HG02571 (cell line): Measurements from ENCODE around the gene RALGPS1.

ENCODE experiments used
- ATAC-seq: cut with Tn5 transposase; IDR thresholded peaks from one replicate; pipeline ENCODE4 v1.9.1; 2021; ENCODE audit warnings: mild to moderate bottlenecking, moderate library complexity; ENCODE audit not compliant: unreplicated experiment

The RALGPS1 gene, protein sequence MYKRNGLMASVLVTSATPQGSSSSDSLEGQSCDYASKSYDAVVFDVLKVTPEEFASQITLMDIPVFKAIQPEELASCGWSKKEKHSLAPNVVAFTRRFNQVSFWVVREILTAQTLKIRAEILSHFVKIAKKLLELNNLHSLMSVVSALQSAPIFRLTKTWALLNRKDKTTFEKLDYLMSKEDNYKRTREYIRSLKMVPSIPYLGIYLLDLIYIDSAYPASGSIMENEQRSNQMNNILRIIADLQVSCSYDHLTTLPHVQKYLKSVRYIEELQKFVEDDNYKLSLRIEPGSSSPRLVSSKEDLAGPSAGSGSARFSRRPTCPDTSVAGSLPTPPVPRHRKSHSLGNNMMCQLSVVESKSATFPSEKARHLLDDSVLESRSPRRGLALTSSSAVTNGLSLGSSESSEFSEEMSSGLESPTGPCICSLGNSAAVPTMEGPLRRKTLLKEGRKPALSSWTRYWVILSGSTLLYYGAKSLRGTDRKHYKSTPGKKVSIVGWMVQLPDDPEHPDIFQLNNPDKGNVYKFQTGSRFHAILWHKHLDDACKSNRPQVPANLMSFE

DNA sequence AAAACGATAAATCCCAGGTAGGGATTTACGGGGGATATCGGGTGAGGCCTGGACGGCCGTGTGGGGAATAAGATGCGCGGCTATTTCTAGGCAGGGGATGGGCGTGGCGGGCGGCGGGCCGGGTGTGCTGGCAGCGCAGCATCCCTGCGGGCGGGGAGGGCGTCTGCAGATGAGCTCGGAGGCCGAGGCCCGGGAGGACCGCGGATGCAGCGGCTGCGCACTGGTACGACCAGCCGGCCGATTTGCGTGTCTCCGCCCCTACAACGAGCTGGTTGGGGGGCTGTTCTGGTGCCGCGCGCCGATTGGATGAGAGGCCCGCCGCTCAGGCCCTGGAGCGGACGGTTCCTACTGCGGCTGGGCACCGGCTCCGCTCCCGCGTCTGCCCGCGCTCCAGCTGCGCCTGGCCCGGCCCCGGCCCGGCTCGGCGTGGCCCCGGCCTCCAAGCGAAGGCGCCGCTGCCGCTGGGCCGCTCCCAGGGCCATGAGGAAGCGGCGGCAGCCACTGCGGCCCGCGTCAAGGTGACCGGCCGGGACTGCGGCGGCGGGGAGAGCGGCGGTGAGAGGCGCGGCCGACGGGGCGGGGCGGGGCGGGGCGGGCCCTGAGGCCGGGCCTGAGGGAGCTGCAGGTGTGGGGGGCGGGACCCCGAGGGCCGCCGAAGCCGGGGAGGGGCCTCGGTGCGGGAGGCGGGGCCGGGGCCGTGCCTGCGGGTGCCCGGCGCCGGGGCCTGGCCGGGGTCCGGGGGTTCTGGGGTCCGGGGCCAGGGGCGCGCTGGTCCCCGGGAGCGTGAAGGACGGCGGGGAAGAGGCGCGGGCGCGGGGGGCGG, at the start of gene RALGPS1:
TSS of gene RALGPS1 (plus strand) at position 325 of the 823 bp plus-strand sequence. CDS start 47,508 bp downstream, outside the sequence.
- ATAC-seq: peak; percentile 91

DNA sequence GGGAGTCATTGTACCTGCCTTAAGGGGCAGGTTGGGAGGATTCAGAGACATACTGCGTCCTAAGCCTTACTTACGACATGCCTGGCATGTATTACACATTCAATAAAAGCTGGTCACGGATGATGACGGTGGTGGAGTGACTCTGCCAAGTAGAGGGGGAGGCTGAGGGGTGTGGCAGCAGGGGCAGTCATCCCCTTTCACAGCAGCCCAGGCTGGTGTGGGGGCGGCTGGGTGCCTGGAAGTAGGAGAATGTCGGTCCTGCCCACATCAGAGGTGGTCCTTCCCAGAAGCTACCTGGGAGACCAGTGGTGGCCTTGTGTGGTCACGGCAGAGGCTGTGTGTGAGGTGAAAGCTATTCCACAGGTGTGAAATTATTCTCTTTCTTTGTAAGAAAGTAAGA, 45.2 kb upstream of the RALGPS1 start:
- no peak for ATAC-seq

DNA sequence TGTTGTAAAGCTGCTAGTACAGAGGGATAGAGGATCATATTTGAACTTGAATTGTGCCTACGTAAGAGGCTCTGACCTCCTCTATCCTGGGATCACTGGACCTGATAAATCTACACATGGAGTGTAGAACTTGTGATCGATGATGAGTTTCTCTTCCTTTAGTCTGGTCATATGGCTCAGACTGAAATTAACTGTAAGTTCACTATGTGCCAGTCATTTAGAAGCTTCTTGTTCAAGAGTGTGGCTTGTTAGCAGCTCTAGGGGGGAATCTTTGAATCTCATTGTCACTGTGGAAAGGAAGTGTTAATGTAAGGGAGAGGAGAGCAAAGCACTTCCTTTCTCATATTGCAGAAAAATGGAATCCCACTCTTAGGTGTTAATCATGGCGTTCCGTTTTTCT, 42.1 kb upstream of the RALGPS1 start:
- ATAC-seq: no peak

DNA sequence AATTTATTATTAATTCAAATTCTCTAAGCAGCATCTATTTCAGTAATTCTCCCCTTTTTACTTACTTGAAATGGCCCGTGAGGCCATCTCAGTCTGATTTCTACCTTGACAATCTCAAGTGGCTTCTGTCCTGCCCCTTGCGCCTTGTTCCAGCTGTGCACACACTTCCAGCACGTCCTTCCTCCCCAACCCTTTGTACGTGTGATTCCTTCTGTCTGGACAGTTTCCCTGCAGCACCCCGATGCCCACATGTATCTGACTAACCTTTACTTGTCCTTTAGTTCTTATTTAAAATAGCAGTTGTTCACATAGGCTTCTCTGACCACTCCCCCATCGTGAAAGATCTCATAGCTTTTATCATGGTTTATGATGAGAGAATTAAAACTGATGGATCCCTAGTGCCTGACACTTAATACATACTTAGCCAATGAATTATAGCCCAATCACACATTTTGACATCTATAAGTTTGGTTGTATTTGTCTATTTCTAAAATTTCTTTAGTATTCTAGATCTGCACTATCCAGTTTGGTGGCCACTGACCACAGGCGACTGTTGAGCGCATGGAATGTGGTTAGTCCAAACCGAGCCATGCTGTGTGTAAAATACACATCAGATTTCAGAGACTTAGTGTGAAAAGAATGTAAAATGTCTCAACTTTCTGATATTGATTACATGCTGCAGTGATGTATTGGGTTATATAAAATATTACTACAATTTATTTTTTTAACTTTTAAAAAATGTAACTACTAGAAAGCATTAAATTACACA, 39.9 kb upstream of the RALGPS1 start:
- ATAC-seq: no peak

DNA sequence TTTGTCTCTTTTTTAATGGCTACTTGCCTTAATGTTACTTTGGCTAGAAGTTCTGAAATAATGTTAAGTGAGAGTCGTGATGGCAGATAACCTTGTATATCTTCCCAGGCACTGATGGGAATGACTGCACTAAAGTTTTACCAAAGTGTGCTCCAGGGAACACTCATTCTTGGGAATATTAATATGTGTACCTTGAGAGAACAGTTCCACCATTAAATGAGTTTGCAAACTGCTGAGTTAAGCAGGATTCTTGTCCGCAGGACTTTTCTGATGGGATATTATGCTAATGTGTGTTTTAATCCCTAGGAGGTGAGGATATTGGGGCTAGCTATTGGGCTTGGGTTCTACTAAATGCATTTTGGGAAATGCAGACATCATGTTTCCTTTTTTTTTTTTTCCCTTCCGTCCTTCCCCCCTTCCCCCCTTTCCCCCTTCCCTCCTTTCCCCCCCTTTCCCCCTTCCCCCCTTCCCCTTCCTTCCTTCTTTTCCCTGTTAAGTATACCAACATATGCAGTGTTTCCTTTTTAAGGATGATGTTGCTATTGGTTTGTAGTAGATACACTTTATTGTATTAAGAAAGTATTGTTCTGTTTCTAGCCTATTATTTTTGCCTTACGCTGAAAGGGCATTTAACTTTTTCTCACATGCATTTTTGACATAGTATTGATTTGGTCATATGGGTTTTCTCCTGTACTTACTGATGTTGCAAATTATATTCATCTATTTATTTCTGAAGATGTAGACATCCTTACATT, 38.6 kb upstream of the RALGPS1 start:
- ATAC-seq: no peak

DNA sequence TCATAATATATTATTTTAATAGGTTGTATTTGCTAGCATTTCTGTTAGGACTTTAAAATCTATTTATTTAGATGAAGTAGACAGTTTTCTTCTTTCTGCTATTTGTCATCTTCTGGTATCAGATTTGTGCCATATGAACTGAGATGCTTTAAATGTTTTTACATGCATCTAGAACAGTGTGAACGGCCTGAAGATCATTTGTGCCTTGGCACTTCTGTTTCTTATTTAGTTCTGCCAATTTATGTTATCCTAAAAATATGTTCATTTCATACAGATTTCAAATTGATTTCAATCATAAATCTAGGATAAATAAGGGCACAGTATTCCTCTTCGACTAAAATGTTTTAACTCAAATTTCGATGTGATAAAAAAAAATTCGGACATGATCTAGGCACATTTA, 38.1 kb upstream of the RALGPS1 start:
- no peak for ATAC-seq

DNA sequence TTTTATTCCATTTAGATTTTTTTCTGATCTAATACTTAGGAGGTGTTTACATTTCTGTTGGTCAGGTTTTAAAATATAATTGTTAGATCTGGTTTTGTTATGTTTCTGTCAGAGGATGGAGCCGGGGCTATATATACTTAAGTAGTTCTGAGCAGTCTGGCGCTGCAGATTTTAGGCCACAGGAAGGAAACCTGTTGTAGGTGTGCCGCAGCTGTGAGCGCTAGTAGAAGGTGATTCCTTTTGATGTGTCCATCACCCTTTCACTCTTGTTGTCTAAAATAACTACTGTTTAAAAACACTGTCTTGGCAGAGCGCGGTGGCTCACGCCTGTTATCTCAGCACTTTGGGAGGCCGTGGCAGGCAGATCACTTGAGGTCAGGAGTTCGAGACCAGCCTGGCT, 37.2 kb upstream of the RALGPS1 start:
- ATAC-seq: no peak

DNA sequence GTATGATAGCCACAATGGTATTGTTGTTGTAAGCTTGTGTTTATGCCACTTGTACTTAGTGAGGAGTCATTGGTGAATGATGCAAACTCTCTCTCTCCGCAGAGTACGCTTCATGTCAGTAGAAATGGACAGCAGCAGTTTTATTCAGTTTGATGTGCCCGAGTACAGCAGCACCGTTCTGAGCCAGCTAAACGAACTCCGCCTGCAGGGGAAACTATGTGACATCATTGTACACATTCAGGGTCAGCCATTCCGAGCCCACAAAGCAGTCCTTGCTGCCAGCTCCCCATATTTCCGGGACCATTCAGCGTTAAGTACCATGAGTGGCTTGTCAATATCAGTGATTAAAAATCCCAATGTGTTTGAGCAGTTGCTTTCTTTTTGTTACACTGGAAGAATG, 35.3 kb upstream of the RALGPS1 start:
- no peak for ATAC-seq

DNA sequence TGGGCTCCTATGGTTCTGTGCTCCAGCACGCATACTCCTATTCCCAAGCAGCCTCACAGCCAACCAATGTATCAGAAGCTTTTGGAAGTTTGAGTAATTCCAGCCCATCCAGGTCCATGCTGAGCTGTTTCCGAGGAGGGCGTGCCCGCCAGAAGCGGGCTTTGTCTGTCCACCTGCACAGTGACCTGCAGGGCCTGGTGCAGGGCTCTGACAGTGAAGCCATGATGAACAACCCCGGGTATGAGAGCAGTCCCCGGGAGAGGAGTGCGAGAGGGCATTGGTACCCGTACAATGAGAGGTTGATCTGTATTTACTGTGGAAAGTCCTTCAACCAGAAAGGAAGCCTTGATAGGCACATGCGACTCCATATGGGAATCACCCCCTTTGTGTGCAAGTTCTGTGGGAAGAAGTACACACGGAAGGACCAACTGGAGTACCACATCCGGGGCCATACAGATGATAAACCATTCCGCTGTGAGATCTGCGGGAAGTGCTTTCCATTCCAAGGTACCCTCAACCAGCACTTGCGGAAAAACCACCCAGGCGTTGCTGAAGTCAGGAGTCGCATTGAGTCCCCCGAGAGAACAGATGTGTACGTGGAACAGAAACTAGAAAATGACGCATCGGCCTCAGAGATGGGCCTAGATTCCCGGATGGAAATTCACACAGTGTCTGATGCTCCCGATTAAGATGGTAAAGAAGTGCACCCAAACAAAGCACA, 34.2 kb upstream of the RALGPS1 start:
- no peak for ATAC-seq

DNA sequence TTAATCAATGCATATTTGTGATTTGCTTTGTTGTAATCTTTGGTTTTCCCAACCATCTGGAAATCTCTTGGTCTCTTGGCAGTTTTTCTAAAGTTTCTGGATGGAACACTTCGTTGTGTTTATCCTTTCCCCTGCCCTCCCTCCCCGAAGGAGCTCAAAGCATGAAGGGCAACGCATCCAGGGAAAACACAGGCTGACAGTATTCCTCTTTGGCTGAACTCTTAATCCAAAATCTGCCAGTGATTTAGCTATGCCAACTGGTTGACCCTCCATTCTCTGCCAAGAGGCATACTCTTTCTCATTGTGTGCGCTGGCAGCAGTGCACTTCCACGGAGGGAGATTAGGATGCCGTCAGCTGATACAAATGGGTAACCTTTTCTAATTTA, 33.6 kb upstream of the RALGPS1 start:
- ATAC-seq: no peak

DNA sequence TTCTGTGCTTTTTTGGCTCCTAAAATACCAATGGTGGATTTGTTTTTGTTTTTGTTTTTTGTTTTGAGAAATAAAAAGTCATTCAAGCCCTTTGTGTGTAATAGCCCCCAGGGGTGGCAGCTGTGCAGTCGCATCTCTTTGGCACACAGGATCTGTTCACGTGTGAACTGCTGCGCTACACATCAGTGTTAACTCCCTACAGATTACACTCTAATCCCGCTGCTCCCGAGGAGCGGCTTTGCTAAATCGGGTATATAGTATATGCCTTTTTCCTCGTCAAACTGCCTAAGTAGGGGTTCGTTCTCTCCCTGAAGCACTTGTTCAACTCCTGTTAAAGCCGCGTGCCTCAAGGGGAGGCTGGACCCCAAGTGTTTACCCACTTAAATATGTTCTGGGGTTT, 31.8 kb upstream of the RALGPS1 start:
- ATAC-seq: no peak

DNA sequence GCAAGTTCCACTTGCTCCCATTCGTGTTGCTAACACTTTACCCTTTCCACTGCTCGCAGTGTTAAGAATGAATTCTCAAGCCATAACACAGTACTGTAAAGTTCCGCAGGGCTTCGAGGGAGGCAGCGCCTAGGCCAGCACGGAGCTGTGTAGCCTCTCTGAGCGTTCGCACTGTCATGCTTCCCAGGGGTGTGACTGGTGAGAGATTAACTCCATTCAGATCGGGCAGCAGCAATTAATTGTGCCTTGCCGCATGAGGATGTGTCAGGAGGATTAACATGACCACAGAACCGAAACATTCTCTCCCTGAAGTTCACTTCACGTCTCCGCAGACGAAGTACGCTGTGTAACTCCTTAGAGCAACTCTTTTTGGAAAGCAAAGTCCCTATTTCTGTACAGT, 30.9 kb upstream of the RALGPS1 start:
- no peak for ATAC-seq

DNA sequence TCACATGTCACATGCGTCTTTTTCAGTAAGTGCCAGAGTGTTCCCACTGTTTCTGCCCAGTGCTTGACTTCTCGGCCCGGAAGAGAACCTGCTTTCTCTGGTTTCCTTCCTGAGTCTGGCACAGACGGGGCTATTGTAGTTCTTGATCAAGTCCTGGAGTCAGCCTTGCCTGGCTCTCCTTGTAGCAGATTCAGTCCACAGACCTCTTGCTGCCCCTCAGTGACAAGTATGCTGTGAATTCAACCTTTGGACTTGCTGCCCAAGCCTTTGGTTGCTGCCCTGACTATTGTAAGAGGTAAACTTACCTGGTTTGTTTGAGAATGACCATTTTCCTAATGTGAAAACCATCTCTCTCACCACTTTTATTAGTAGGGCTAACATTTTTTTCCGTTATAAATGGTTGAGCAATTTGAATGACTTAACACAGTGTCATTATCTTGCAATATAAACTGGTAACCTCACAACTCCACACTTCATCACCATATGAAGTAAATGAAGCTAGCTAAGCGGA, 29.4 kb upstream of the RALGPS1 start:
- no peak for ATAC-seq

DNA sequence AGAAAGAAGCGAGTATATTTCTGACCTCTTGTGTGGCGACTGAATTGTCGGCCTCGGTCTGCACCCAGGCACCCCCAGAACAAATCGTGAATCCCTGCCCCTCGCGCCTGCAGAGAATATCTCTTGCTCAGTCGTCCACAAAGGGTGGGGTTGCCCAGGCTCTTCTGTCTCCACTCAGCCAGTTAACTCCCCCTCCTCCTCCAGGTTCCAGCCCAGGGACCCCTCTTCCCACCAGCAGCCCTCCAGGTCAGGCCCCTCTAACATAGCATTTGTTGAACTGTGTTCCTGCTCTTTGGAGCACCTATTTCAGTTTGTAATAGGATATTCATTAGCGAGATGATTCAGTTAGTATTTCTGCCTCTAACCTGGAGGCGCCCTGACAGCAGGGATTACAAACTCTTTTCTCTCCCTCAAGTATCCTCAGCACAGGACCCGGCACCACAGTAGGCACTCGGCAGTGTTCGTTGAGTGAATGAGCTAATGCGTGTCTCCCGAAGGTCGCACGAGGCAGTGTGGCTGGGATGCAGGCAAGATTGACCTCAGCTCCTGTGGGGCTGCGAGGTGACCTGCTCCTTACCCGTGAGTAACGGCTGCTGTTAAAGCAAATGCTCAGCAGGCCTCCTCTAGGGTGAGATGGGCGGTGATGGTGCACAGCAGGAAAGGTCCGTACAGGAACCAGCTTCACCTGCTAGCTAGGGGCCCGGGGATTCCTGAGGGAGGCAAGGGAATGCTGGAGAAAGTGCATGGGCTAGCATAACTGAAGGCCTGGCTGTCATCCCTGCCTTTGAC, 28.4 kb upstream of the RALGPS1 start:
- no peak for ATAC-seq

DNA sequence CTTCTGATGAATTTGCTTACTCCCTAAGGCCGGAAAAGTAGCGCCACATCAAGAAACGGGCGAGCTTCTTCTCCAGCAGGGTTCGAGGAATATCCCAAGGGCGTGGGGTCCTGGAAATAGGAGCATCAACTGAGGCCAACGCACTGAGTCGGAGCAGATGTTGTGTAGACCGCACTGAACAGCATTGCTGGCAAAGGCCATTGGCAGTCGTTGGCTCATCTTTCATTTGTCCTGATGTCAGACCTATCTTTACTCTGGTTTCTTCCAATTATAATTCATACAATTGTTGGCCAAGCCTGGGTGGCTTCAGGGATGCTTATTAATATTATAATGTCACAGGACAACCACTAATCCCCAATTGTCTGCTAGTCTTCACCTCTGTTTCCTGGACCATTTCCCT, 27.7 kb upstream of the RALGPS1 start:
- no peak for ATAC-seq

DNA sequence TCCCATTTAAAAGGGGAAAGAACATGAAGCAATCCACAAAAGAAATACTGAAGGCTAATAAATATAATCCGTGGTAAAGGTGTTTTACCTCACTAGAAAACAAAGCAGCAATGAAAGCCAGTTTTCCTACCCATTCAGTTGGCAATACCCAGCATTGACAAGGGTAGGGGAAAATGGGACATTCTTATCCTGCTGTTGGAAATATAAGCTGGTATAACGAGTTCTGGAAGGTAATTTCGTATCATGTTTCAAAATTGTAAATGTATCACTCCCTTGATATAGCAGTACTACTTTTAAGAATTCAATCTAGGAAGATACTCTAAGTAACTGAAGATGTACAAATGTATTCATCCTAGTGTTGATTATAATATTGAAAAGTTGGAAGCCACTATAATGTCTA, 22.9 kb upstream of the RALGPS1 start:
- no peak for ATAC-seq

DNA sequence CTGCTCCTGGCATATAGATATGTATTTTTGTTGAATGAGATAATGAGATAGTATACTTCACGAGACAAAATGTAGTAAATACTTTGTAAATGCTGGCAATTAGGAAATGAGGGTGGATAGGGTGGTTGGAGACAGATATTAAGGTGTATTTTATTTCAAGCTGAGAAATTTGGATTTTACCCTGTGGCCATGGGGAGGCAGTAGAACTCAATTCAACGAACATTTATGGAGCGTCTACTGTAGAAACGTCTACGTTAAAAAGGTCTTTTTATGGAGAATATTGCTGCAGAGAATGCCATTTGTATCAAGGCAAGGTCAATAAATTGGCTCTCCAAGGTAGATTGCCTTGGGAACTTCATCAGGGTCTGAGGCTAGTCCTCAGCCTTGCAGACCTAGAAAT, 21.5 kb upstream of the RALGPS1 start:
- ATAC-seq: no peak

DNA sequence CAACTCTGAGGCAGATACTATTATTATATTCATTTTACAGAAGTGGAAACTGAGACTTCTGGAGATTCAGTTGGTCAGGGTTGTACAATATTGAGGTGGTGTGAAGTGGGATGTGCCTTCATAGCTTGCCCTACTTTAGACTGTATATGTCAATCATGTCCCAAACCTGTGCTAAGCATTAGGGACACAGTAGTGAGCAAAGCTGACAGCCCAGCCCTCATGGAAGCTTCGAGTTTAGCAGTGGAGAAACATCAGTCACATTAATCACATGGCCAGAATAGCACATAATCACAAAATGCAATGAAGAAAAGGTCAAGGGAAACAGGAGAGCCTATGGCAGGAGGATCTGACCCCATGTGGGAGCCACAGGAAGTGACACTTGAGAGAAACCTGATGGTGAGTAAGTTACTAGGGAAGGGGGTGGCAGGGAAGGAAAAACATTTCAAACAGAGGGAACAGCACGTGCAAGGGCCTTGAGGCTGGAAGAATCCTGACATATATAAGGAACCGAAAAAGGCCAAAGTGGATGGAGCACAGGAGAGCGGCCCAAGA, 20.5 kb upstream of the RALGPS1 start:
- ATAC-seq: no peak

DNA sequence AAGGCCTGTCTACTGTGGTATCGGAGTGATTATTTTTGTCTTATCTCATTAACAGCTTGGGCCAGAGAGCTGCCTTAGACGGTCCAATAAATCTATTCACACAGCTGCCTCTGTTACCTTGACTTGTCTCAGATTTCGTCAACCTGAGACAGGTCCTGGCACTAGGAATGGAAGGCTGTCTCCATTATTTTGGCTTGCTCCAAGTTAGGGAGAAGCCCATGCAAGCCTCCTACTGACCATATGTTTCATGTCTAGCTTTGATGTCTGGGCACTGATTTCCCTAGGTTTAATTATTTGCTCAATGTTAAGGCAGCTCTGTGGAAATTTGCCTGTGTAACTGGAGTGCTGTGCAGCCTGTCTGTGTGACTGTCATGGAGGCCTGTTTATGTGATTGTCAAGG, 12.4 kb upstream of the RALGPS1 start:
- no peak for ATAC-seq
